Mesendoderm (in vitro differentiated cells): ENCODE results near the gene MAML3. TPM values are rescaled to one million over a fixed set of nuclear protein-coding genes. Genes with fewer than 3 reads are reported as not detected.

Source experiments
- DNase-seq: peaks from one replicate; pipeline ENCODE4 v3.0.0; 2013
- H2AK5ac ChIP-seq: 2 replicates; pipeline ENCODE4 v1.6.1; 2013; ENCODE audit warnings: low read length, inconsistent platforms
- H2BK120ac ChIP-seq: 2 replicates; pipeline ENCODE4 v1.6.1; 2013; ENCODE audit warnings: low read depth, mild to moderate bottlenecking, low read length, moderate library complexity, mixed read lengths
- H2BK15ac ChIP-seq: replicated peaks from 2 replicates; pipeline ENCODE4 v1.6.1; 2013; ENCODE audit warnings: low read depth, mild to moderate bottlenecking, moderate library complexity
- H2BK5ac ChIP-seq: 2 replicates; pipeline ENCODE4 v1.6.1; 2013; ENCODE audit warnings: low read length, inconsistent platforms
- H3K18ac ChIP-seq: 2 replicates; pipeline ENCODE4 v1.6.1; 2013; ENCODE audit warnings: mild to moderate bottlenecking, low read length, mixed read lengths
- H3K23ac ChIP-seq: one replicate; pipeline ENCODE4 v1.6.1; 2013; ENCODE audit warnings: low read length
- H3K27ac ChIP-seq: 2 replicates; pipeline ENCODE4 v1.5.1; 2013; ENCODE audit warnings: low read depth, mild to moderate bottlenecking, inconsistent platforms, low read length, moderate library complexity
- H3K27me3 ChIP-seq: 2 replicates; pipeline ENCODE4 v1.6.1; 2013; ENCODE audit warnings: low read length, control low read depth, mild to moderate bottlenecking, inconsistent platforms; ENCODE audit not compliant: insufficient read depth, poor library complexity
- H3K36me3 ChIP-seq: 2 replicates; pipeline ENCODE4 v1.6.1; 2013; ENCODE audit warnings: low read length, inconsistent platforms; ENCODE audit not compliant: control insufficient read depth, insufficient read depth
- H3K4ac ChIP-seq: one replicate; pipeline ENCODE4 v1.6.1; 2013; ENCODE audit warnings: low read depth, mild to moderate bottlenecking, low read length, moderate library complexity
- H3K4me1 ChIP-seq: 2 replicates; pipeline ENCODE4 v1.6.1; 2013; ENCODE audit warnings: low read depth, low read length, inconsistent platforms; ENCODE audit not compliant: control insufficient read depth
- H3K4me2 ChIP-seq: 2 replicates; pipeline ENCODE4 v1.6.1; 2013; ENCODE audit warnings: low read length
- H3K4me3 ChIP-seq: 2 replicates; pipeline ENCODE4 v1.5.1; 2013; ENCODE audit warnings: mild to moderate bottlenecking, low read length
- H3K56ac ChIP-seq: one replicate; pipeline ENCODE4 v1.6.1; 2013; ENCODE audit warnings: low read length
- H3K79me1 ChIP-seq: 2 replicates; pipeline ENCODE4 v1.6.1; 2013; ENCODE audit warnings: low read length, inconsistent platforms
- H3K79me2 ChIP-seq: 2 replicates; pipeline ENCODE4 v1.6.1; 2013; ENCODE audit warnings: mild to moderate bottlenecking, low read length; ENCODE audit not compliant: control insufficient read depth, insufficient read depth
- H3K9ac ChIP-seq: 2 replicates; pipeline ENCODE4 v1.6.1; 2013; ENCODE audit warnings: low read length, inconsistent platforms
- H4K5ac ChIP-seq: one replicate; pipeline ENCODE4 v1.6.1; 2013; ENCODE audit warnings: low read length
- H4K8ac ChIP-seq: one replicate; pipeline ENCODE4 v1.6.1; 2013; ENCODE audit warnings: low read depth, mild to moderate bottlenecking, control low read depth, low read length, moderate library complexity
- WGBS: extraction: QIAGEN DNeasy Blood & Tissue Kit; methylation state at CpG from one replicate; pipeline ENCODE4 v1.1.7; 2013; ENCODE audit warnings: low lambda C conversion rate, missing lambda C conversion rate; ENCODE audit not compliant: insufficient coverage; ENCODE audit errors: extremely low coverage; 5-methylcytosine and 5-hydroxymethylcytosine counted together
- polyA plus RNA-seq, 2 experiments: library from polyadenylated mRNA; stranded (reverse); fragments of 200-250 nt; gene quantifications; one replicate each; pipeline ENCODE4 v1.2.3, GENCODE V29; 2013

MAML3 gene
- polyA plus RNA-seq (2013, experiment 1 of 2) = 19.2 TPM
- 19.6 TPM for polyA plus RNA-seq (2013, experiment 2 of 2)

GRCh38 chr4:140153718-140154571 lies at the start of gene MAML3:
TSS of gene MAML3 (minus strand) at chr4:140154184. CDS start at chr4:140153327, 857 bp downstream.
- no peaks in the 10 kb centered on the region for H3K4me1 ChIP-seq
- no peak within 1 kb of the TSS for H4K8ac ChIP-seq
- H3K79me2 ChIP-seq = peaks cover 10% of the 10 kb centered on the region
- H3K23ac ChIP-seq = peak within 1 kb of the TSS; percentile 99
- H3K4me2 ChIP-seq = peak within 1 kb of the TSS; percentile 92
- peak; percentile 98 for DNase-seq
- peak within 1 kb of the TSS; percentile 4 for H2BK120ac ChIP-seq
- H2BK15ac ChIP-seq = no peak within 1 kb of the TSS
- WGBS = no CpG with 5 or more reads among the region's 79 CpGs
- peak within 1 kb of the TSS; percentile 98 for H3K9ac ChIP-seq
- H3K18ac ChIP-seq = peak within 1 kb of the TSS; percentile 52
- H3K79me1 ChIP-seq = peaks cover 4% of the 10 kb centered on the region
- peak within 1 kb of the TSS; percentile 92 for H3K4ac ChIP-seq
- H3K4me3 ChIP-seq = peak within 1 kb of the TSS; percentile 94
- peak within 1 kb of the TSS; percentile 97 for H3K27ac ChIP-seq
- peak within 1 kb of the TSS; percentile 99 for H3K56ac ChIP-seq
- H4K5ac ChIP-seq = no peak within 1 kb of the TSS
- H2BK5ac ChIP-seq = peak within 1 kb of the TSS; percentile 91
- no peak within 1 kb of the TSS for H2AK5ac ChIP-seq
- H3K27me3 ChIP-seq = no peaks in the 10 kb centered on the region
- H3K36me3 ChIP-seq = no peaks in the 10 kb centered on the region

GRCh38 chr4:140198942-140199341 lies 45.0 kb upstream of the MAML3 start:
- Histone ChIP-seq H3K18ac (no peak overlapping the region), H3K27ac (no peak overlapping the region), H3K4me2 (no peak overlapping the region), H3K23ac (no peak overlapping the region), H3K79me1 (no peaks in the 10 kb centered on the region), H2BK15ac (no peak overlapping the region), H2BK5ac (no peak overlapping the region), H2BK120ac (no peak overlapping the region), H4K5ac (no peak overlapping the region), H3K27me3 (no peaks in the 10 kb centered on the region), H3K9ac (no peak overlapping the region), H3K36me3 (no peaks in the 10 kb centered on the region), H4K8ac (no peak overlapping the region), H3K56ac (no peak overlapping the region), H2AK5ac (no peak overlapping the region), H3K4me1 (no peaks in the 10 kb centered on the region), H3K4ac (no peak overlapping the region), H3K4me3 (no peak overlapping the region), H3K79me2 (no peaks in the 10 kb centered on the region)
- no peak for DNase-seq
- WGBS = no CpG with 5 or more reads among the region's 1 CpG

GRCh38 chr4:140195806-140196205 lies 41.8 kb upstream of the MAML3 start:
- Histone ChIP-seq H2BK5ac (no peak overlapping the region), H3K27me3 (no peaks in the 10 kb centered on the region), H3K23ac (no peak overlapping the region), H3K4me3 (no peak overlapping the region), H2BK120ac (no peak overlapping the region), H3K18ac (no peak overlapping the region), H3K36me3 (no peaks in the 10 kb centered on the region), H3K79me2 (no peaks in the 10 kb centered on the region), H2BK15ac (no peak overlapping the region), H2AK5ac (no peak overlapping the region), H4K5ac (no peak overlapping the region), H3K9ac (no peak overlapping the region), H3K79me1 (no peaks in the 10 kb centered on the region), H3K4me1 (no peaks in the 10 kb centered on the region), H3K4me2 (no peak overlapping the region), H3K27ac (no peak overlapping the region), H3K56ac (no peak overlapping the region), H3K4ac (peak overlapping the region; percentile 48), H4K8ac (no peak overlapping the region)
- DNase-seq = peak; percentile 13
- WGBS = no CpG with 5 or more reads among the region's 6 CpGs

- H3K4me1 ChIP-seq = no peaks in the 10 kb centered on the region
- no peaks in the 10 kb centered on the region for H3K79me1 ChIP-seq
- WGBS = no CpG with 5 or more reads among the region's 2 CpGs
- H3K9ac ChIP-seq = no peak overlapping the region
- no peaks in the 10 kb centered on the region for H3K79me2 ChIP-seq
- H3K36me3 ChIP-seq = no peaks in the 10 kb centered on the region
- H2BK5ac ChIP-seq = no peak overlapping the region
- H3K4me3 ChIP-seq = no peak overlapping the region
- H3K56ac ChIP-seq = no peak overlapping the region
- no peak overlapping the region for H3K27ac ChIP-seq
- no peak overlapping the region for H3K4me2 ChIP-seq
- H2BK15ac ChIP-seq = no peak overlapping the region
- H3K18ac ChIP-seq = no peak overlapping the region
- H4K8ac ChIP-seq = no peak overlapping the region
- no peak for DNase-seq
- H2AK5ac ChIP-seq = no peak overlapping the region
- no peaks in the 10 kb centered on the region for H3K27me3 ChIP-seq
- H3K4ac ChIP-seq = no peak overlapping the region
- no peak overlapping the region for H4K5ac ChIP-seq
- no peak overlapping the region for H3K23ac ChIP-seq
- H2BK120ac ChIP-seq = no peak overlapping the region
Measured at GRCh38 chr4:140189805-140190204, 35.8 kb upstream of the MAML3 start.

- Histone ChIP-seq H3K4me3 (no peak overlapping the region), H3K4me2 (no peak overlapping the region), H3K27ac (no peak overlapping the region), H3K79me2 (no peaks in the 10 kb centered on the region), H3K4me1 (no peaks in the 10 kb centered on the region), H3K56ac (no peak overlapping the region), H3K18ac (no peak overlapping the region), H3K36me3 (no peaks in the 10 kb centered on the region), H3K79me1 (no peaks in the 10 kb centered on the region), H3K27me3 (no peaks in the 10 kb centered on the region), H2BK15ac (no peak overlapping the region), H3K23ac (no peak overlapping the region), H4K5ac (no peak overlapping the region), H2BK5ac (no peak overlapping the region), H2AK5ac (no peak overlapping the region), H3K9ac (no peak overlapping the region), H3K4ac (no peak overlapping the region), H4K8ac (no peak overlapping the region), H2BK120ac (no peak overlapping the region)
- DNase-seq = no peak
- no CpG with 5 or more reads among the region's 2 CpGs for WGBS
Measured at GRCh38 chr4:140188975-140189374, 35.0 kb upstream of the MAML3 start.
